ENCODE data around the gene KRTAP10-3. TPM values are rescaled to one million over a fixed set of nuclear protein-coding genes. Genes with fewer than 3 reads are reported as not detected.
"Not testable (repeated sequence)": the region's sequence is repeated elsewhere in the genome, so short reads cannot be mapped to it uniquely, and the experiment has no call there.

KRTAP10-3 gene
- total RNA-seq, 1 donor from 2014 or later = not detected

- DNase-seq (ENCODE audit: low spot score in 2 of 2) (no peak), FAIRE-seq (no peak)
These were observed 7.8 kb downstream of the KRTAP10-3 start for GRCh38 chr21:44550807-44551206.

- FAIRE-seq; DNase-seq (ENCODE audit: low spot score in 2 of 2): not testable (repeated sequence)
These were observed 8.3 kb downstream of the KRTAP10-3 start for GRCh38 chr21:44550285-44550684.

- DNase-seq (ENCODE audit: low spot score in 2 of 2) (no peak), FAIRE-seq (no peak)
These were observed 8.9 kb downstream of the KRTAP10-3 start for GRCh38 chr21:44549525-44550211.

GRCh38 chr21:44548922-44549321 is 9.7 kb downstream of the KRTAP10-3 start:
- no peak for FAIRE-seq

GRCh38 chr21:44548381-44548780 is 10.2 kb downstream of the KRTAP10-3 start:
- FAIRE-seq = no peak
- DNase-seq (ENCODE audit: low spot score in 2 of 2) = no peak

More at GRCh38 chr21:44548922-44549321, 9.7 kb downstream of the KRTAP10-3 start:
- DNase-seq (ENCODE audit: low spot score in 2 of 2) = no peak

GRCh38 chr21:44547656-44548331 is 10.8 kb downstream of the KRTAP10-3 start:
- DNase-seq (ENCODE audit: low spot score in 2 of 2) (no peak), FAIRE-seq (no peak)

GRCh38 chr21:44544566-44544965 is 14.0 kb downstream of the KRTAP10-3 start:
- FAIRE-seq = no peak
- no peak for DNase-seq (ENCODE audit: low spot score in 2 of 2)

GRCh38 chr21:44542716-44543115 is 15.9 kb downstream of the KRTAP10-3 start:
- FAIRE-seq (no peak), DNase-seq (ENCODE audit: low spot score in 2 of 2) (no peak)

- FAIRE-seq (no peak), DNase-seq (ENCODE audit: low spot score in 2 of 2) (no peak)
These were observed 17.8 kb downstream of the KRTAP10-3 start for GRCh38 chr21:44540741-44541288.

- FAIRE-seq = no peak
- DNase-seq (ENCODE audit: low spot score in 2 of 2) = no peak
These were observed 18.5 kb downstream of the KRTAP10-3 start, which contains the start of gene KRTAP10-1 for GRCh38 chr21:44539991-44540666. KRTAP10-1 (minus strand) TSS chr21:44540195; CDS start chr21:44540150, 45 bp downstream.

GRCh38 chr21:44539046-44539445 is 19.5 kb downstream of the KRTAP10-3 start:
- no peak for DNase-seq (ENCODE audit: low spot score in 2 of 2)
- no peak for FAIRE-seq

- no peak for FAIRE-seq
- no peak for DNase-seq (ENCODE audit: low spot score in 2 of 2)
These were observed 20.4 kb downstream of the KRTAP10-3 start for GRCh38 chr21:44537930-44538911.

- DNase-seq (ENCODE audit: low spot score in 2 of 2) (no peak), FAIRE-seq (no peak)
These were observed 22.6 kb downstream of the KRTAP10-3 start for GRCh38 chr21:44535963-44536362.

GRCh38 chr21:44534688-44535087 is 23.9 kb downstream of the KRTAP10-3 start:
- no peak for DNase-seq (ENCODE audit: low spot score in 2 of 2)
- FAIRE-seq = no peak

GRCh38 chr21:44533891-44534627 is 24.5 kb downstream of the KRTAP10-3 start:
- DNase-seq (ENCODE audit: low spot score in 2 of 2) (no peak), FAIRE-seq (no peak)

- no peak for DNase-seq (ENCODE audit: low spot score in 2 of 2)
- no peak for FAIRE-seq
These were observed 25.3 kb downstream of the KRTAP10-3 start for GRCh38 chr21:44533121-44533890.

GRCh38 chr21:44532712-44533111 is 25.9 kb downstream of the KRTAP10-3 start:
- no peak for DNase-seq (ENCODE audit: low spot score in 2 of 2)

More at GRCh38 chr21:44532712-44533111, 25.9 kb downstream of the KRTAP10-3 start:
- no peak for FAIRE-seq

All from frontal cortex (tissue), 4 donors.